HL-60 (cell line): ENCODE results near the gene MAD2L2.

Experiments
- POLR2AphosphoS5 ChIP-seq: IDR thresholded peaks from 2 replicates; pipeline ENCODE4 v1.6.1; 2012; ENCODE audit warnings: low read depth
- TF ChIP-seq, protein P1 (sequence below): IDR thresholded peaks from one replicate; pipeline ENCODE4 v1.5.1; 2011; ENCODE audit warnings: low read length, control low read depth, inconsistent platforms; ENCODE audit not compliant: insufficient read depth

DNA sequence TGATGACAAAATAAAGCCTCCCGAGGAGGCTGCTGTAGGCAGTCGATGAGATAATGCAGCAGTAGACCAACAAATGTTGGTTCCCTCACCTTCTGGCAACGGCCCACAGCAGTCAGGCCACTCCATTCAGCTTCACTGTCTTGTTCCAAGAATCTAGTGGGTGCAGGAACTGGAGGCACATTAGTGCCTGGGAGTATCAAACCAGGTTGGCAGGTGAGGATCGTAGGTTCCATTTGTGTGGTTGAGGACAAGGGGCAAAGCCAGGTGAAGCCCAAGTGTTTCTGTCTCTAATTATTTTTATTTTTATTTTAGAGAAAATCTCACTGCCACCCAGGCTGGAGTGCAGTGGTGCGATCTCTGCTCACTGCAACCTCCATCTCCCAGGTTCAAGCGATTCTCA lies 40.0 kb downstream of the MAD2L2 start:
- TF ChIP-seq POLR2AphosphoS5: no peak
- TF ChIP-seq, protein P1, sequence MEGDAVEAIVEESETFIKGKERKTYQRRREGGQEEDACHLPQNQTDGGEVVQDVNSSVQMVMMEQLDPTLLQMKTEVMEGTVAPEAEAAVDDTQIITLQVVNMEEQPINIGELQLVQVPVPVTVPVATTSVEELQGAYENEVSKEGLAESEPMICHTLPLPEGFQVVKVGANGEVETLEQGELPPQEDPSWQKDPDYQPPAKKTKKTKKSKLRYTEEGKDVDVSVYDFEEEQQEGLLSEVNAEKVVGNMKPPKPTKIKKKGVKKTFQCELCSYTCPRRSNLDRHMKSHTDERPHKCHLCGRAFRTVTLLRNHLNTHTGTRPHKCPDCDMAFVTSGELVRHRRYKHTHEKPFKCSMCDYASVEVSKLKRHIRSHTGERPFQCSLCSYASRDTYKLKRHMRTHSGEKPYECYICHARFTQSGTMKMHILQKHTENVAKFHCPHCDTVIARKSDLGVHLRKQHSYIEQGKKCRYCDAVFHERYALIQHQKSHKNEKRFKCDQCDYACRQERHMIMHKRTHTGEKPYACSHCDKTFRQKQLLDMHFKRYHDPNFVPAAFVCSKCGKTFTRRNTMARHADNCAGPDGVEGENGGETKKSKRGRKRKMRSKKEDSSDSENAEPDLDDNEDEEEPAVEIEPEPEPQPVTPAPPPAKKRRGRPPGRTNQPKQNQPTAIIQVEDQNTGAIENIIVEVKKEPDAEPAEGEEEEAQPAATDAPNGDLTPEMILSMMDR: no peak
